Measurements from ENCODE around the gene ZNF235. TPM values are rescaled to one million over a fixed set of nuclear protein-coding genes. Genes with fewer than 3 reads are reported as not detected.
A peak's percentile ranks its signal among the peaks of the same experiment; 100 is the strongest.
"Not testable (repeated sequence)": the region's sequence is repeated elsewhere in the genome, so short reads cannot be mapped to it uniquely, and the experiment has no call there.

Gene ZNF235
- total RNA-seq, 6 experiments from 2014 or later, result 1.3 to 2.7 (median 1.9) TPM

DNA sequence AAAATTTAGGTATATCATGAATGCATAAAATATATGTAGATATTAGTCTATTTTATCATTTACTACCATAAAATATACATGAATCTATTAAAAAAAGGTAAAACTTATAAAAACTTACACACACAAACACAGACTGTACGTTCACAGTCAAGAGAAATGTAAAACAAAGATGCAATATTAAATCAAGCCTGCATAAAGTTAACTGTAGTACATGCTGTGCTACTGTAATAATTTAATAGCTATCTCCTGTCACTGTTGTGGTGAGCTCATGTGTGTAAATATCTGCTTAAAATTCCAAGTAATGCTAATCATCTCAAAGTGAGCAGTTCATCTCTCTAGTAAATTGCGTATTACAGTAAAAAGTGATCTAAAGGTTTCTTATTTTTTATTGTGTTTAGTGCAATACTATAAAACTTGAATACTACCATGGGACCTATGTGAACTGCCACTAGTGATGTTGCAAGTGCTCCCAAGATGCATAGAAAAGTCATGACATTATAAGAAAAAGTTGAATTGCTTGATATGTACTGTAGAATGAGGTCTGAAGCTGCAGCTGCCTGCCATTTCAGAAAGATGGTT is 45.9 kb downstream of the ZNF235 start:
- DNase-seq (no peak), ATAC-seq (no peak)
- Histone ChIP-seq H3K36me3 (no peaks in the 10 kb centered on the region), H3K27ac (no peak overlapping the region), H3K4me3 (no peak overlapping the region), H3K4me1 (peaks cover 0 to 4% (median 0%) of the 10 kb centered on the region in 4 donors), H3K9me3 (peaks cover 0 to 15% (median 14%) of the 10 kb centered on the region in 4 donors), H3K27me3 (no peaks in the 10 kb centered on the region)
- intact Hi-C loops (cut with DNase I), result no loop called here
- TF ChIP-seq POLR2A (IDR thresholded peaks at IDR 0.05) (no peak), CTCF (IDR thresholded peaks at IDR 0.05) (no peak)
- WGBS (ENCODE audit: insufficient coverage, low coverage, low lambda C conversion rate, missing lambda C conversion rate), result 91% methylated on average over 2 of the region's 2 CpGs

GRCh38 chr19:44258136-44258535 is 46.7 kb downstream of the ZNF235 start:
- H3K9me3 ChIP-seq, result peaks cover 0 to 19% (median 14%) of the 10 kb centered on the region in 4 donors
- 91% methylated on average over 1 of the region's 1 CpG for WGBS (ENCODE audit: insufficient coverage, low coverage, low lambda C conversion rate, missing lambda C conversion rate)
- H3K36me3 ChIP-seq, result no peaks in the 10 kb centered on the region
- H3K27me3 ChIP-seq, result no peaks in the 10 kb centered on the region
- no peak overlapping the region for H3K4me3 ChIP-seq
- TF ChIP-seq POLR2A (IDR thresholded peaks at IDR 0.05), result no peak
- TF ChIP-seq CTCF (IDR thresholded peaks at IDR 0.05), result no peak
- intact Hi-C loops (cut with DNase I), result no loop called here
- no peak for ATAC-seq
- H3K4me1 ChIP-seq, result peaks cover 0 to 5% (median 0%) of the 10 kb centered on the region in 4 donors
- DNase-seq, result no peak
- H3K27ac ChIP-seq, result no peak overlapping the region

DNA sequence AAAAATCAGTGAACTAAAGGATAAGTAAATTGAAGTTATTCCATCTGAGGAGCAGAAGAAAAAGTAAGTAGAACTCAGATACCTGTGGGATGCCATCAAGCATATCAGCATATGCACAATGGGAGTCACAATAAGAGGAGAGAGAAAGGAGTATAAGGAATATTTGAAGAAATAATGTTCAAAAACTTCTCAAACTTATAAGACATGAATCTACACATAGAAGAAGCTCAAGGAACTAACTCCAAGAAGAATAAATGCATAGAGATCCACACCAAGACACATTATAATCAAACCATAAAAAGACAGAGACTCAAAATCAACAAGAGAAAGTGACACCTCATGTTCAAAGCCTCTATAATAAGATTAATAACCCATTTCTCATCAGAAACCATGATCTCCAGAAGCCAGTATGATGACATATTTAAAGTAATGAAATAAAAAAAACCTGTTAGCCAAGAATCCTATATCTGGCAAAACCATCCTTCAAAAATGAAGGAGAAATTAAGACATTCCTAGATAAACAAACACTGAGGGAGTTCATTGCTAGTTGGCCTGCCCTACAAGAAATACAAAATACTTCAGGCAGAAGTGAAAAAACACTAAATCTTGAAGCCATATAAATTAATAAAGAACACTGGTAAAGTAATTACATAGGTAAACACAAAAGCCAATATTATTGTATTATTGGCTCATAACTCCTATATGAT is 49.0 kb downstream of the ZNF235 start:
- Histone ChIP-seq H3K4me3 (no peak overlapping the region), H3K9me3 (peaks cover 0 to 27% (median 13%) of the 10 kb centered on the region in 4 donors), H3K27ac (no peak overlapping the region), H3K36me3 (no peaks in the 10 kb centered on the region), H3K27me3 (no peaks in the 10 kb centered on the region), H3K4me1 (peaks cover 0 to 5% (median 0%) of the 10 kb centered on the region in 4 donors)
- no peak for ATAC-seq
- no peak for DNase-seq
- TF ChIP-seq POLR2A (IDR thresholded peaks at IDR 0.05) (no peak), CTCF (IDR thresholded peaks at IDR 0.05) (no peak)
- intact Hi-C loops (cut with DNase I), result no loop called here

DNA sequence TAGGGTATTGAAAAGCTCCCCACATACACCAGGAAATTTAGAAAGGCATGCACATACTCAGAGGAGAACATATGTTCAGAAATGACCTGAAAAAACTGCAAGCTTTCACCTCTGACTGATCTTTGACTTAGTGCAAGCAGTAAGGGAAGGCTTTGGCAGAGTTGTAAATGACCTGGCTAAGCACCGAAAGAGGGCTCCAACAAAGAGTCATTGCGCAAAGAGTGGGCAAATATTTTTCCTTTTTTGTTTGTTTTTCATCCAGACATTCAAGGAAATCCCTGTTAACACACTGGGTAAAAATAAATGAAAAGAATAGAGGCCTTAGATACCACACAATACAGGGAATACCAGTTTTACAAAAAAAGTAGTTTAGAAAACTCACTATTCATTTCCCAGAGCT is 50.3 kb downstream of the ZNF235 start:
- H3K36me3 ChIP-seq, result no peaks in the 10 kb centered on the region
- H3K4me3 ChIP-seq, result no peak overlapping the region
- no peak for DNase-seq
- H3K4me1 ChIP-seq, result peaks cover 0 to 5% (median 0%) of the 10 kb centered on the region in 4 donors
- intact Hi-C loops (cut with DNase I), result no loop called here
- ATAC-seq, result peak in 1 of 4 donors; percentile 79
- no peaks in the 10 kb centered on the region for H3K27me3 ChIP-seq
- H3K27ac ChIP-seq, result no peak overlapping the region
- WGBS (ENCODE audit: insufficient coverage, low coverage, low lambda C conversion rate, missing lambda C conversion rate), result 16% methylated on average over 2 of the region's 2 CpGs
- H3K9me3 ChIP-seq, result peaks cover 0 to 37% (median 13%) of the 10 kb centered on the region in 4 donors
- no peak for TF ChIP-seq POLR2A (IDR thresholded peaks at IDR 0.05)
- no peak for TF ChIP-seq CTCF (IDR thresholded peaks at IDR 0.05)

DNA sequence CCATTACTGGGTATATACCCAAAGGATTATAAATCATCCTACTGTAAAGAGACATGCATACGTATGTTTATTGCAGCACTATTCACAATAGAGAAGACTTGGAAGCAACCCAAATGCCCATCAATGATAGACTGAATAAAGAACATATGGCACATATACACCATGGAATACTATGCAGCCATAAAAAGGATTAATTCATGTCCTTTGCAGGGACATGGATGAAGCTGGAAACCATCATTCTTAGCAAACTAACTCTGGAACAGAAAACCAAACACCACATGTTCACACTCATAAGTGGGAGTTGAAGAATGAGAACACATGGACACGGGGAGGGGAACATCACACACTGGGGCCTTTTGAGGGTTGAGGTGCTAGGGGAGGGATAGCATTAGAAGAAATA is 51.4 kb downstream of the ZNF235 start:
- WGBS (ENCODE audit: insufficient coverage, low coverage, low lambda C conversion rate, missing lambda C conversion rate), result 93% methylated on average over 2 of the region's 2 CpGs
- H3K9me3 ChIP-seq, result peaks cover 0 to 46% (median 22%) of the 10 kb centered on the region in 4 donors
- ATAC-seq; H3K36me3 ChIP-seq; H3K4me3 ChIP-seq; H3K4me1 ChIP-seq; H3K27ac ChIP-seq; H3K27me3 ChIP-seq; DNase-seq; intact Hi-C loops (cut with DNase I): not testable (repeated sequence)

- H3K4me1 ChIP-seq; intact Hi-C loops (cut with DNase I); H3K4me3 ChIP-seq; H3K27me3 ChIP-seq; ATAC-seq; DNase-seq; H3K27ac ChIP-seq; H3K36me3 ChIP-seq: not testable (repeated sequence)
- H3K9me3 ChIP-seq, result peaks cover 0 to 40% (median 23%) of the 10 kb centered on the region in 4 donors
- WGBS (ENCODE audit: insufficient coverage, low coverage, low lambda C conversion rate, missing lambda C conversion rate), result 94% methylated on average over 2 of the region's 2 CpGs
These were observed 52.5 kb downstream of the ZNF235 start for GRCh38 chr19:44252332-44252731.
